GM23338 (cell line): ENCODE results near the gene ATP5MG. TPM values are rescaled to one million over a fixed set of nuclear protein-coding genes. Genes with fewer than 3 reads are reported as not detected.

Experiments used
- ATAC-seq: fragments of 200-7000 bp; cut with Tn5 transposase; 3 replicates; pipeline ENCODE4 v1.9.1; 2020
- DNase-seq: peaks from one replicate; pipeline ENCODE4 v3.0.0-alpha.2; 2015; ENCODE audit warnings: low spot score
- H2AFZ ChIP-seq: fragments of 200-600 bp; sonication (generic); 2 replicates; pipeline ENCODE4 v1.8.0; 2016; ENCODE audit warnings: antibody characterized with exemption, mild to moderate bottlenecking, moderate library complexity
- H3F3A ChIP-seq: fragments of 200-600 bp; sonication (generic); replicated peaks from 2 replicates; pipeline ENCODE4 v1.8.0; 2017; ENCODE audit warnings: antibody characterized with exemption, mixed run types, low read depth
- H3K27ac ChIP-seq: fragments of 200-600 bp; sonication (generic); 2 replicates; pipeline ENCODE4 v1.6.1; 2016; ENCODE audit warnings: low read depth
- H3K27me3 ChIP-seq: fragments of 200-600 bp; sonication (generic); 2 replicates; pipeline ENCODE4 v1.8.0; 2016; ENCODE audit warnings: mild to moderate bottlenecking, mixed run types, moderate library complexity; ENCODE audit not compliant: insufficient read depth
- H3K36me3 ChIP-seq: fragments of 200-600 bp; sonication (generic); 2 replicates; pipeline ENCODE4 v1.8.0; 2016; ENCODE audit warnings: mild to moderate bottlenecking; ENCODE audit not compliant: insufficient read depth
- H3K4me1 ChIP-seq: fragments of 200-600 bp; sonication (generic); 2 replicates; pipeline ENCODE4 v1.8.0; 2016; ENCODE audit warnings: mild to moderate bottlenecking, moderate library complexity; ENCODE audit not compliant: insufficient read depth
- H3K4me2 ChIP-seq: fragments of 200-600 bp; sonication (generic); 2 replicates; pipeline ENCODE4 v1.7.1; 2017; ENCODE audit warnings: mixed run types
- H3K4me3 ChIP-seq: fragments of 200-600 bp; sonication (generic); 2 replicates; pipeline ENCODE4 v1.6.1; 2016; ENCODE audit warnings: mixed run types
- H3K79me2 ChIP-seq: fragments of 200-600 bp; sonication (generic); replicated peaks from 2 replicates; pipeline ENCODE4 v1.8.0; 2017; ENCODE audit warnings: mild to moderate bottlenecking; ENCODE audit not compliant: insufficient read depth
- H3K9me2 ChIP-seq: fragments of 200-600 bp; sonication (generic); 2 replicates; pipeline ENCODE4 v1.8.0; 2017; ENCODE audit not compliant: insufficient read depth
- H4K20me1 ChIP-seq: fragments of 200-600 bp; sonication (generic); replicated peaks from 2 replicates; pipeline ENCODE4 v1.8.0; 2017; ENCODE audit warnings: mild to moderate bottlenecking; ENCODE audit not compliant: insufficient read depth
- H3K27ac Mint-ChIP-seq: 2 replicates; pipeline ENCODE4 v1.8.0; 2020; ENCODE audit warnings: inconsistent platforms, mild to moderate bottlenecking, moderate library complexity, mixed read lengths
- H3K27me3 Mint-ChIP-seq: 3 replicates; pipeline ENCODE4 v1.8.0; 2022; ENCODE audit warnings: low read depth, mild to moderate bottlenecking, moderate library complexity, mixed read lengths, inconsistent platforms; ENCODE audit not compliant: insufficient read depth, poor library complexity
- H3K36me3 Mint-ChIP-seq: 3 replicates; pipeline ENCODE4 v1.8.0; 2021; ENCODE audit warnings: low read depth, mild to moderate bottlenecking, inconsistent platforms, moderate library complexity, mixed read lengths
- H3K4me1 Mint-ChIP-seq: 3 replicates; pipeline ENCODE4 v1.8.0; 2020; ENCODE audit warnings: mild to moderate bottlenecking, inconsistent platforms, mixed read lengths
- H3K4me3 Mint-ChIP-seq: 3 replicates; pipeline ENCODE4 v1.8.0; 2021; ENCODE audit warnings: moderate library complexity, mild to moderate bottlenecking, inconsistent platforms, mixed read lengths
- H3K9me3 Mint-ChIP-seq: 3 replicates; pipeline ENCODE4 v1.8.0; 2020; ENCODE audit warnings: moderate library complexity, mild to moderate bottlenecking, inconsistent platforms, mixed read lengths
- CTCF ChIP-seq, 2 experiments: fragments of 200-600 bp in 1 of 2; sonication (generic) in 1 of 2; conservative IDR thresholded peaks; 2 replicates each; pipeline versions ENCODE4 v1.5.1 to v1.6.1; 2016 to 2017; ENCODE audit warnings: antibody characterized with exemption in 2 of 2, low read depth in 2 of 2, mild to moderate bottlenecking in 2 of 2, moderate library complexity in 1 of 2
- ETS1 ChIP-seq: IDR thresholded peaks from 2 replicates; pipeline ENCODE4 v1.6.1; 2016; ENCODE audit warnings: antibody characterized with exemption
- EZH2 ChIP-seq: fragments of 200-600 bp; sonication (generic); IDR thresholded peaks from one replicate; pipeline ENCODE4 v1.8.0; 2017; ENCODE audit warnings: antibody characterized with exemption, mild to moderate bottlenecking, low read depth; ENCODE audit not compliant: unreplicated experiment
- JUNB ChIP-seq: IDR thresholded peaks from one replicate; pipeline ENCODE4 v1.6.1; 2016; ENCODE audit warnings: antibody characterized with exemption; ENCODE audit not compliant: unreplicated experiment
- NANOG ChIP-seq: IDR thresholded peaks from 2 replicates; pipeline ENCODE4 v1.6.1; 2016; ENCODE audit warnings: antibody characterized with exemption, borderline replicate concordance
- REST ChIP-seq: IDR thresholded peaks from one replicate; pipeline ENCODE4 v1.6.1; 2018; ENCODE audit warnings: antibody characterized with exemption; ENCODE audit not compliant: unreplicated experiment
- STAT1 ChIP-seq: IDR thresholded peaks from one replicate; pipeline ENCODE4 v1.6.1; 2016; ENCODE audit warnings: antibody characterized with exemption; ENCODE audit not compliant: unreplicated experiment
- ZNF331 ChIP-seq: fragments of 250-450 bp; sonication (Bioruptor Pico); IDR thresholded peaks from 2 replicates; pipeline ENCODE4 v1.5.0; 2020; ENCODE audit warnings: low read depth, mild to moderate bottlenecking, moderate library complexity
- ZNF462 ChIP-seq: fragments of 250-450 bp; sonication (Bioruptor Pico); IDR thresholded peaks from 2 replicates; pipeline ENCODE4 v1.5.0; 2020; ENCODE audit warnings: mild to moderate bottlenecking, moderate library complexity
- polyA plus RNA-seq: library from polyadenylated mRNA; unstranded; fragments of >200 nt; fragmentation: Nextera tagmentation; extraction: Ambion mirVana; gene quantifications from 2 replicates; pipeline ENCODE4 v1.2.1, GENCODE V29; 2016
- total RNA-seq: library from RNA; depleted of rRNA; stranded (reverse); fragments of >200 nt; shearing (Covaris generic); gene quantifications from 2 replicates; pipeline ENCODE4 v1.2.3, GENCODE V29; 2014

The ATP5MG gene
- total and polyA plus RNA-seq, 2 experiments from 2014 or later: 41.7 to 987 TPM

GRCh38 chr11:118370774-118371173 is 30.6 kb upstream of the ATP5MG start:
- Histone ChIP-seq H3K9me2 (no peaks in the 10 kb centered on the region), H3K4me2 (no peak overlapping the region), H3K79me2 (no peaks in the 10 kb centered on the region), H3K36me3 (peaks cover 42% of the 10 kb centered on the region), H3F3A (no peaks in the 10 kb centered on the region), H3K27me3 (no peaks in the 10 kb centered on the region), H3K4me3 (no peak overlapping the region), H4K20me1 (peaks cover 3% of the 10 kb centered on the region; the same call in 1 of the 2 replicates), H2AFZ (no peak overlapping the region), H3K4me1 (no peaks in the 10 kb centered on the region), H3K27ac (no peak overlapping the region)
- DNase-seq (no peak), ATAC-seq (peak; percentile 42; the same call in 2 of the 3 replicates)
- TF ChIP-seq JUNB (no peak), ZNF331 (CRISPR knock-in tag) (no peak), EZH2 (no peak)
- Mint-ChIP-seq H3K36me3 (peaks cover 71% of the 10 kb centered on the region), H3K27me3 (peaks cover 3% of the 10 kb centered on the region), H3K4me3 (no peak overlapping the region), H3K4me1 (peaks cover 2% of the 10 kb centered on the region; the same call in 2 of the 3 replicates), H3K9me3 (no peaks in the 10 kb centered on the region), H3K27ac (peak overlapping the region; percentile 73; the same call in 1 of the 2 replicates)

GRCh38 chr11:118373263-118373662 is 28.1 kb upstream of the ATP5MG start:
- Mint-ChIP-seq H3K4me1 (peaks cover 2% of the 10 kb centered on the region; the same call in 2 of the 3 replicates), H3K36me3 (peaks cover 79% of the 10 kb centered on the region), H3K27ac (no peak overlapping the region), H3K9me3 (no peaks in the 10 kb centered on the region), H3K27me3 (peaks cover 3% of the 10 kb centered on the region), H3K4me3 (no peak overlapping the region)
- ATAC-seq (no peak), DNase-seq (no peak)
- Histone ChIP-seq H3K4me1 (no peaks in the 10 kb centered on the region), H3K36me3 (peaks cover 44% of the 10 kb centered on the region), H3K27ac (no peak overlapping the region), H3K27me3 (no peaks in the 10 kb centered on the region), H3K4me3 (no peak overlapping the region), H3K9me2 (no peaks in the 10 kb centered on the region), H3F3A (no peaks in the 10 kb centered on the region), H3K4me2 (no peak overlapping the region), H4K20me1 (peaks cover 3% of the 10 kb centered on the region; the same call in 1 of the 2 replicates), H3K79me2 (no peaks in the 10 kb centered on the region), H2AFZ (no peak overlapping the region)
- TF ChIP-seq ETS1 (no peak), STAT1 (no peak), NANOG (no peak), ZNF331 (CRISPR knock-in tag) (no peak), REST (no peak), CTCF (conservative IDR thresholded peaks at IDR 0.05; ENCODE audit: low read depth in 2 of 2) (no peak), JUNB (no peak), EZH2 (no peak), ZNF462 (no peak)
